Measurements from ENCODE around the gene LRP6.

The LRP6 gene

DNA sequence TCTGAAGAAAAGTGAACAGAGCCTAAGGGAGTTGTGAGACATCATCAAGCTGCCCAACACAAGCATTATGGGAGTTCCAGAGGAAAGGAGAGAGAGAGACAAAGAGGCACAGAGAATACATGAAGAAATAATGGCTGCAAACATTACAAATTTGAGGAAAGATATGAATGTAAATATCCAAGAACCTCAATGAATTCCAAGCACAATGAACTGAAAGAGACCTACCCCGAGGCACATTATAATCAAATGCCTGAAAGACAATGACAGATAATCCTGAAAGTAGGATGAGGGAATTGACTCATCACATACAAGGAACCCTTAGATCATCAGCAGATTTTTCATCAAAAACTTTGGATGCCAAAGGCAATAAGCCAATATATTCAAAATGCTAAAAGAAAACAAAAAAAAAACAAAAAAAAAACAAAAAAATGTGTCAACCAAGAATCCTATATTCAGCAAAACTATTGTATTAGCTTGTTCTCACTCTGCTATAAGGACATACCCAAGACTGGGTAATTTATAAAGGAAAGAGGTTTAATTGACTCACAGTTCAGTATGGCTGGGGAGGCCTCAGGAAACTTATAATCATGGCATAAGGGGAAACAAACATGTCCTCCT lies 158.3 kb downstream of the LRP6 start:
- DNase-seq = no peak

DNA sequence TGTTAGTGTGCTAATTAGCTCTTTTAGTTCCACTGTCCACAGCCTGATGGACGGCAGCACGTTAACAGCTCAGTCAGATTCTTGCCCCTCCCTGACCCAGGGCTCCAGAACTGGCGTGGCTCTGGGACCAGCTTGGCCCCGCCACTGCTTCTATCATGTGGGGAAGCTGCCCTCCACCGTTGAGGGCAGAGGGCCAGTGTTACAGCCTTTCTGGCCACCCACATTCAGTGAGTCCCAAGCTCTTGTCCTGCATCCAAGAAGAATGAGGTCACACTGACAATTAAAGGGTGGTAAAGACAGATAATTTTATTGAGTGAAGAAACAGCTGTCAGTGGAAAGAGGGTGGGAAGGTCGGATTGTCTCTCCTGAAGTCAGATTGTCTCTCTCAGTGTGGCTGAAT lies 159.2 kb downstream of the LRP6 start:
- no peak for DNase-seq

DNA sequence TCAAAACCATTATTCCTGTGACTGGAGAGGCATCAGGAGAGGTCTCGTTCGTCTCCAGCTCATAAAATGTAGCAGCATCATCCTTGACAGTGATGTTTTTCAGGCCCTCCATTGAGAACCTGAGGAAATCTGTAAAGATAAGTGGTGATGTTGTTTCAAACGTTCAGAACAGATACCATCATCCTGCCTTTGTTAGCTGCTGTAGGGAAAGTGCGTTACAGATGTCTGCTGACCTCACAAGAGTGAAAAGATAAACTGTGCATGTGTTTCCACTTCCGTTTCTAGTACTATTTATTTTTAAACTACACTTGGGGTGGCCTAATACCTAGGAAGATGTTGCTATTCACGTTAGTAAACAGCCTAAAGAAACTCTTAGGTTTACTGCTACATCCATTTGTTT lies 167.7 kb downstream of the LRP6 start:
- DNase-seq = no peak

DNA sequence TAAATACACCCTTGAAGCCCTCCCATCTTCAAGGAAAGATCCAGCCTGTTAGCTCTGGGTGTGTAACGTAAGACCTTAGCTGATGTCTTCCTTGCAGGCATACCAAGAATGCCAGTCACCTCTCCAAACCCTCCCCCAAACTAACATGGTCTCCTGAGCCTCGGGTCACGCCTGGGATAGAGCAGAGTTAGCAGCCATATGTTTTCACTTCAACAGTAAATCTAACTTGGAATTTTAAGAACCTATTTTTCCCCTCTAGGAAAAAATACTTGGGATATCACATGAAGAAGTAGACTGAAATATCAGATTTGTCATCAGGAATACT lies 168.2 kb downstream of the LRP6 start:
- no peak for DNase-seq

DNA sequence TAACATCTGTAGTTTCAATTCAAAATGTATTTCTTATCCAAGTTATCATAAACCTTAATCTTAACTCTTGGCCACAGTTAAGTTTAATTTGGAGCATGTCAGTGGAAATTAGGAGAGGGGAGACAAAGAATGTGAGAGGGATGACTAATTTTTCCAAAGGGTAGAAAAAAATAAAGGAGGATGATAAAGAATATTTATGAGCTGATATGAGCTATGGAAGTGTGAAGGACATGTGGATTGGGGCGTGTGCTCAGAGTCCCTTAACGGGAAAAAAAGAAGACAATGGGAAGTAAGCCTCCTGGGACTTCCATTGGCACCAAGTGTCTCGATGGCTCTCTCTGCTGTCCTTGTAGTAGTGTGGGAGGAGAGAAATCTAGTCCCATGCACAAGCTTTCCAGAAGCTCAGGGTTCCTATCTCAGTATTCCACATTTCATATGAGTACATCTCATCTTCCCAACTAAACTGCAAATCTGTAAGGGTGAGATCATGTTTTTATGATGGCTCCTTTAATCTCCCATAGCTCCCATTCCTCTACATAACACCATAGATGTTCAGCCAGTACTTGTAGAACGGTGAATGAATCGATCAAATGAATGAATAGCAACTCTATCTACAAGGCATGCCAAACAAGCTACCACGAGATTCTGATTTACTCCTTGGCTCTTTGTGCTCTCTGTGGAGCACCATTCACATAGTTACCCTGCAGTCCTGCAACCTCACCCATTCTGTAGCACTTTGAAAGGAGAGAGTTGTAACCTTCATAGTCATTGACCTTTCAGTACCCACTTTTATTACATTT lies 168.8 kb downstream of the LRP6 start:
- DNase-seq = no peak

DNA sequence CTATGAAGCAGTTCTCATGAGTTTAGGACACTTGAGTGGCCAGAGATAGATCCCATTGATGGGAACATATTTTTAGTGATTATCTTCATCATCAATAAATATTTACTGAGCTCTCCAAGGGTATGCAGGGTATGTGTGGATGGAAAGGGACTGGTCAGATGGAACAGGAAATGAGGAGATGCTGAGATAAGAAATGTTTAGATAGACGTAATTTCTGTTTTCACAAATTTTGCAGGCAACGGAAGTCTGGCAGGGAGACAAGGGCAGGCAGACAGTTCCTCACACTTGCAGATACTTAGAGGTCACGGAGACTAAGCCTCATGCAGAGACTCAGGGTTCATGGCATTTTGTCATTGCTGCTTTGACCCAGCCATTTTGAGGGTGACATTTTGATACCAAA lies 171.8 kb downstream of the LRP6 start:
- DNase-seq = no peak

DNA sequence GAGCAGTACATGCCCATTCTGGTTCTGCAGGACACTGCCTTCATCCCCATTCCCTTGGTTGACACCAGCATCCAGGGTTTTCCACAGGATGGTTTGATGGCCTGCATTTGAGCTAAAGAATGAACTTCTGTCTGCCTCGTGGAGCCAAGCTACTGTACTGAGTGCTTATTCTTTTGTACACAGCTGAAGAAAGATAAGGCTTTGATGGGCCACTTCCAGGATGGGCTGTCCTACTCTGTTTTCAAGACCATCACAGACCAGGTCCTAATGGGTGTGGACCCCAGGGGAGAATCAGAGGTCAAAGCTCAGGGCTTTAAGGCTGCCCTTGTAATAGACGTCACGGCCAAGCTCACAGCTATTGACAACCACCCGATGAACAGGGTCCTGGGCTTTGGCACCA lies 172.4 kb downstream of the LRP6 start:
- DNase-seq = no peak

DNA sequence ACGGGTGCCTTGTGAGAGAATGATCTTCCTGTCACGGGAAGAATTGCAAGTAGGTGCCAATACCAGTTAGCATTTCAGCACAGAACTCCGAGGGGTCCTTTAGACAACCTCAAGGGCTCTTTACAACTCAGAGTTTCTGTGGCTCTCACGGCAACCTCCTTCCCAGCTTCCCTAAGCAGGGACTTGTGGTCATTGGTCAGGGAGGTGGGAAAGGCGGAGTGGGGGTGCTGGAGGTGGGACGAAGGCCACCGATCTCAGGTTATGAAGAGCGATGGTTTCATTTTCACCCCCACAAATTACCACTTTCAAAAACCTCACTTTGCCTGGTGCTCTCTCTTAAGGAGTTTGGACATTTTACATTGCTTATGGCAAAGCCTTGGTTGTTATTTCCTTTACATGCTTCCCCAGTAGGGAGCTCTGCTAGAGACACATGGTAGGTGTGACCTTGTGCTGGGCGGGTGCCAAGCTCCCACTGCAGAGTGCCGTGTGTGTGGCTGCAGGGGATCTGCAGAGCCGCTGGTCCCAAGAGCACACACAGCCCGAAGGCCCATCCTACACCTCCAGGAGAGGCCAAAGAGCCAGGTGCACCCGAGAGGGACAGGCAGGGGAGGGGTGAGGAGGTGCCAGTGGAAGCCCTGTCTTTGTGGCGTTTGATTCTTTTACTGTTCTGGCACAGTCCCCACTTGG lies 174.7 kb downstream of the LRP6 start:
- peak; percentile 16 for DNase-seq

DNA sequence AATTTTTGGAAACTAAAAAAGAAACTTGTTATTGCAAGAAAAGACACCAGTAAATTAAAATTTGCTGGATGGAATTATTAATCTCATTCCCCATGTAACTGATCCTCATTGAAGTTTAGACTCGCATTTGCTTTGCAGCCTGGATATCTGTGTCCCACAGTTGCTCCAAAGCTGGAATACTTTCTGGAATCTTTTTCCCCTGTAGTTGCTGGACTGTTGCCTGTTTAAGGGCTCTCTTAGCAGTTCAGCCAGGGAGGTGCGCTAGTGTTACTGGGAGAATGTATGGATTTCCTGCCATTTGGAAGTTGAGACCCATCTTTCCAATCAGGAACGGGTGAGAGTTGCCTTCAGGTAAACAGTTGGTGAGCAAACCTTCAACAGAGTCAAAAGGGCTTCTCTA lies 175.8 kb downstream of the LRP6 start:
- DNase-seq = no peak

DNA sequence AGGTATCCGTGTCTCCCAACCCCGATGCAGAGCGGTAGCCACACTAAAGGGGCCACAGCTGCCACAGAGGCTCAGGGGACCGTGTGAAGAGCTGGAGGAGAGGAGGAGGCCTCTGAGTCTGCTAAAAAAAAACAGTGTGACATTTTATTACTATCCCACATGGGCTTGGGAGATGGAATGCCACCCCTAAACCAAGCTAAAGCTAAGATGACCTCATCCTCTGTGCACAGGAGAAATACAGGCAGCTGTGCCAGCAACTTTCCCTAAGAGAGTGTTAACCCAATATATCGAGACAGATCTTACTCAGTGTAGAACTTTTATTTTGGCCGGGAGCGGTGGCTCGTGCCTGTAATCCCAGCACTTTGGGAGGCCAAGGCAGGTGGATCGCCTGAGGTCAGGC lies 178.1 kb downstream of the LRP6 start:
- no peak for DNase-seq

DNA sequence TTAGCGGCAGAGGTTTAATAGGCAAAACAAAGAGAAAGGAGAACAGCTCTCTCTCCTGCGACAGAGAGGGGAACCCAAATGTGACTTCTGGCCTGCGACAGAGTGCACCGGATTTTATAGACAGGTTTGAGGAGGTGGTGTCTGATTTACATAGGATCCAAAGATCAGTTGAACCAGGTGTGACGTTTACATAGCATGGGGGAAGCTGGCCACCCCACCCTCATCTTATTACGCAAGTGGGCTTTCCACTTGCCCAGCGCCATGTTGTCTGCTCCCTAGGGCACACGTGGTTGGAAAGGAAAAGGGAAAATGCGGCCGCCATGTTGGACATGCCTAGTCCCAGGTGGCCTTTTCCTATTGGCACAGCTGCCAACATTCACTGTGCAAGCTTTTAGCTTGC lies 178.7 kb downstream of the LRP6 start:
- DNase-seq = no peak

DNA sequence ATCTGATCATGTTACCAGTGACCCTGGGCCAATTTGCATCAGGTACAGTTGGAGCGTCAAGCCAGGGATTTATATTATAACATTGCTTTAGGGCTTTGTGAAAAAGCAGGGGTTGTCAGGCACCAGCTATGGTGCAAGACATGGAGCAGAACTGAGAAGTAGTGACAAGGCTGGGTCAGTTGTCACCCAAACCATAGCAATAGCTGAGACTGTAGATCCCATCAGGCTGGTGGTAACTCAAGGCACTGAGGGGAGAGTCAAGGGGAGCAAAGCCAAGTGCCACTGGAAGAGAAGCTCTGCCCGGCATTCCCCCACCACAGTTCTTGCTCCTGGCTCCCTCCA lies 179.2 kb downstream of the LRP6 start:
- DNase-seq = no peak

DNA sequence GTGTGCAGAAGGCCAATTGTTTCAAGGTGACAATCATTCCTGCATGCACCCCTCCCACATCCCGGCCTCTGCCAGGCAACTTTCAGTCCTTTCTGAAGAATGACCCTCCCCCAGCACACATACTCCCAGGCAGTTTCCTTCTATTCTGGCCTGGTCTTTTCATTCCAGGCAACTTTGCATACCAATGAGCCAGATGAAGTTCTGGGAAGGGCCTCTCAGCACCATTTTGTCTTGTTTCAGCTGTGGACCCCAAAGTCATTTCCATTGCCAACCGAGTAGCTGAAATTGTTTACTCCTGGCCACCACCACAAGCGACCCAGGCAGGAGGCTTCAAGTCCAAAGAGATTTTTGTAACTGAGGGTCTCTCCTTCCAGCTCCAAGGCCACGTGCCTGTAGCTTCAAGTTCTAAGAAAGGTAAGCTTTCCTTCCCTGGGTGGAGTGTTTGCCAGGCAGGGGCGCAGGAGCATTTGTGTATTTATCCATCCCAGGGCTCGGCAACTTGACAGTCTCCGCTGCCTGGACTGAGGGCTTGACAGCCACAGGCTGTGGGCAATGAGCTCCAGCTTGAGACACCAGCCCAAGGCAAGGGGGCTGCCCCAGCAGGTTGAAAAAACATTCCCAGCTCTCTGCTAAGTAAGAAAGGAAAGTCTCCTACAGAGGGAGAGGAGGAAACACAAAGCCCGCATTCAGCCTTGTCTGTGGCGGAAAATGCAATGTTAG lies 179.7 kb downstream of the LRP6 start:
- no peak for DNase-seq

DNA sequence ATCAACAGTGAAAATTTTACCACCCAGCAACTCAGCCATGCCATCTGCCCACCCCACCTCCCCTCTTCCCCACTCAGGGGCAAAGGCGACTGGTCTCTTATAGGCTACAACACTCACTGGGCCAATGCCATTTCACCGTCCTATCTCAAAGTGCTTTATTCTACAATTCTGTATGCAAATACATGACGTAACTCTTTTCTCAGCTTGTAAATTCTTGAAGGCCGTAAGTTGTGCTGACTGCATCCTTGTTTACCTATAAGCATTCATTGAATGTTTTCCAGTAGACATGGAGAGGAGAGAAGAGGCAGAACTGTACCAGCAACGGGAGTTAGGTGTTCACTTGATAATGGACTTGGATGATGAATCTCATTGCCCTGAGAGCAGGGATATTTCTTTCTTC lies 180.5 kb downstream of the LRP6 start:
- no peak for DNase-seq

DNA sequence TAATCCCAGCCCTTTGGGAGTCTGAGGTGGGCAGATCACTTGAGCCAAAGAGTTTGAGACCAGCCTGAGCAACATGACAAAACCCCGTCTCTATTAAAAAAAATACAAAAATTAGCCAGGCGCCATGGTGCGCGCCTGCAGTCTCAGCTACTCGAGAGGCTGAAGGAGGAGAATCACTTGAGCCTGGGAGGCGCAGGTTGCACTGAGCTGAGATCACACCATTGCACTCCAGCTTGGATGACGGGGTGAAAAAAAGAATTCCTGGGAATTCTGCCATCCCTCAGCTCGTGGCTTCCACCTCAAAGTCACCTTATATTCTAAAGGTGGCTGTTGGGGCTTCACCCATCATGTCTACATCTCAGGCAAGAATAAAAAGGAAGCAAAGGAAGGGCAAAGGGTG lies 183.2 kb downstream of the LRP6 start:
- no peak for DNase-seq

DNA sequence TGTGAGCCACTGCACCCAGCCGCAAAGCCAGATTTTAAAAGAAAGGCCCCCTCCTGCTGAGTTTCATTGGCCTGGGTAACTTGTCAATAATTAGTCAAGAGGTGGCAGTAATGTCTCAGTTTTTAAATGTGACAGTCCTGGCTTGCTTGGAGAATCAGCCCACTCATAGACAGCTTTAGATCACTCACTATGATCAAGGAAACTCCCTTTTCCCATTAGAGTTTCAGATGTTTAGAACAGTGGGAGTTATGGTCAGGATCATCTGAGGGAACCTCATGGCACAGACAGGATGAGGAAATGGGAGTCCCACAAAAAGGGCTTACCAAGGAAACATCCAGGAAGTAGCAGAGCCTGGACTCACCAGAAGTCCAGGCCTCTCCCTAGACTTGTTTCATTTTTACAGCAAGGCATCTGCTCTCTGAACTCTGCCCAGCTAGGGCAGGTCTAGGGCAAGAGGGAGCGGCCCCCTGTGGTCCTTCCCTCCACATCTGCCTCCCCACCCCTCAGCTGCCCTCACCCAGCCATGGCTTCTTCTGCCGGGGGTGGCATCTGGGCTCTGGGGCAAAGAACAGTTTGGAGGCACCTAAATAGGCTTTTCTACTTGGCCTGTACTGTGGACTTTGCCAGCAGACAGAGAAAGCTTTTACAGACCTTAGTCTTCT lies 184.9 kb downstream of the LRP6 start:
- peak; percentile 13 for DNase-seq

DNA sequence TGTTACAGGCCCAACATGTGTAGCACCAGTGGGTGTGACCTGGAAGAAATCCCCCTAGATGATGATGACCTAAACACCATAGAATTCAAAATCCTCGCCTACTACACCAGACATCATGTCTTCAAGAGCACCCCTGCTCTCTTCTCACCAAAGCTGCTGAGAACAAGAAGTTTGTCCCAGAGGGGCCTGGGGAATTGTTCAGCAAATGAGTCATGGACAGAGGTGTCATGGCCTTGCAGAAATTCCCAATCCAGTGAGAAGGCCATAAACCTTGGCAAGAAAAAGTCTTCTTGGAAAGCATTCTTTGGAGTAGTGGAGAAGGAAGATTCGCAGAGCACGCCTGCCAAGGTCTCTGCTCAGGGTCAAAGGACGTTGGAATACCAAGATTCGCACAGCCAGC lies 187.6 kb downstream of the LRP6 start:
- no peak for DNase-seq

DNA sequence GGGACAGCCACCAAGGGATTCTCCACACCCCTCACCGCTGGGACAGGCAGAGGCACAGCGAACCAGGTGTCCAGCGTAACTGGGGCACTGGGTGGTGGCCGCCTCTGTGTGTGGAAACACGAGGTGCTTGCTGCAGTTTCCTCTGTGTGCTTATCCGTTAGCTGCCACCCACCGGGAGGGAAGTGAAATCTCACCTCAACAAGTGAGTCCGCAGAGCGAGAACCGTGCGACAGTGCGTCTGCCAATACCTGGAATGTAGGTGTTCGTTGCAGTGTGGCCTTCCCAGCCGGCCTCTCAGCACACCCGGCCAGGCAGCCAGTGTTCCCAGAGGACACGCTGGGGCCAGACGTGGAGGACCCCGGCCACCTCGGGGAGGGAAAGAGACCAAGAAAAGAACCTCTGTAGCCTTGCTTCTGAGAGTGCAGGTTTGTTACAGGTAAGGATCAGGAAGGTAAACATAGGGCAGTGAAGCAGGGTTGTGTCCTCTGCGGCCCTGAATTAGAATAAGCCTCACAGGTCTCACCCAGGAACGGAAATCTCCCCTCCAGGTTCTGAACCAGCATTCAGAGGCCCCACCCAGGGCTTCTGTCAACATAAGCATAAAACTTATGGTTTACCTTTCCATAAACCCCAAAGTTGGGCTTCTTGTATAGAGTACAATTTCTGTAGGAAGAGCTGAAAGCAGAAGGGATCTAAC lies 194.6 kb downstream of the LRP6 start:
- DNase-seq = no peak

DNA sequence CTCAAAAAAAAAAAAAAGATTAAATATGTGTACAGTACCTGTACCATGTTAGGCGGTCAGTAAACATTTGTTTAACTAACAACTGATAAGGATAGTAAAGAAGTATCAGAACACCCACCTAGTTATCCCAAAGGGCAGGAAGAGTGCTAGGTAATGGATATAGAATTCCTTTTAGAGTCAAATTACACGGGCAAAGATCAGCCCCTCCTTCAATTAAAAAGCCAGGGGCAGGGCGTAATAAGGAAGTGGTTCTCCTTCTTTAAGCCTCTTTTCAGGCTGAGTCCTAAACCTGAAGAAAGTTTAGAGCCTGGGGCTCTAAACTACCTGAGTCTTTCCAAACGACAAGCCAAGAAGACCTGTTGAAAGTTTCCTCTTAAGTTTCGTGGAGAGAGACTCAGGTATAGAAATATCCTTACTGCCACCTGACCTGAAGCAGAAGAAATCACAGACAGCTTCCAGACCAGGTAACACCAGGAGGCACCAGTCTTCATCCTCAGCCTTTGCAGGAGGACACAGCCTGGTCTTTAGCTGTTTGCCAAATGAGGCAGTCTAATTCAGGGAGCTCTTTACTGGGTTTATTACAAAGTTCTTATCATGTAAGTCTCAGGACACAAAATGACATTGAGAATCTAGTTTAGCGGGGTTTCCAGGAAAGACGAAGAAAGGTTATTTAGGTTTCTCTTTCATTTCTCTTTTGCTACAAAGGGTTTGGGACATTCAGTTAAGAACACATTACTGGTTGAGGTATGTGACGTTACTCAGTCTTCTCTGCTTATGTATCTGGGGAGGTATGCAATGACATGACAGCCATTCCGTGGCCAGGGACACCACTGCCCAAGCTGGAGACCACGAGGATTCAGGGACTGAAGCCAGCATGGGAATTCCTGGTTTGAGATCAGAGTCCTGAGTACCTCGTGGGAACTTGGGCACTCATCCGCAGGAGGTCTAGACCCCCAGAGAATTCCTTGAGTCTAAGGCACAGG lies 195.9 kb downstream of the LRP6 start, which contains the start of gene BCL2L14:
BCL2L14 (plus strand) TSS at position 266 of the 983 bp plus-strand sequence. CDS start 8,367 bp downstream, outside the sequence.
- DNase-seq = no peak

DNA sequence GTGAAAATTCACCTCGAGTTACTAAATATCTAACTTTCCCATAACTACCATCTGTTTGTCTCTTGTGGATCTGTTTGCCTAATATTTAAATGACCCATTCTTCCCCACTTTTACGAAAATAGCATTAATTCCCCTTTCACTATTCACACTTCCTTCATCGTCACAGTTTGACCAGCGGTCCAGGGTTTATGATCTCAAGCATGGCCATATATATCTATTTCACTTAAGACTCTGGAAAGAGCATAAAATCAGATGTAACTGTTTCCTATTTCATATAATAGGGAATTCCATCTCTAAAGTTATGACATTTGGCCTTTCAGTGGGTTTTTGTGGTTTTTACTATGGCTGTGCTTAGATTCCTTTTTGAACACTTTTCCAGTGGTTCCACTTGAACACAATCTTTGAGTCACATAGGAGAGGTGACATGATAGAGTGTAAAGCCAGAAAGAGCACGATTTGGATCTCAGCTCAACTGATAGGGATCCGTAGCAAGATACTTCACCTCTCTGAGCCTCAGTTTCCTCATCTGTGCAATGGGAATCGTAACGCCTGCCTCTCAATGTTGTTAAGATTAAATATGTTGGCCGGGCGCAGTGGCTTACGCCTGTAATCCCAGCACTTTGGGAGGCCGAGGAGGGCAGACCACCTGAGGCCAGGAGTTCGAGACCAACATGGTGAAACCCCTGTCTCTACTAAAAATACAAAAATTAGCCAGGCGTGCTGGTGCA lies 196.9 kb downstream of the LRP6 start:
- DNase-seq = no peak

DNA sequence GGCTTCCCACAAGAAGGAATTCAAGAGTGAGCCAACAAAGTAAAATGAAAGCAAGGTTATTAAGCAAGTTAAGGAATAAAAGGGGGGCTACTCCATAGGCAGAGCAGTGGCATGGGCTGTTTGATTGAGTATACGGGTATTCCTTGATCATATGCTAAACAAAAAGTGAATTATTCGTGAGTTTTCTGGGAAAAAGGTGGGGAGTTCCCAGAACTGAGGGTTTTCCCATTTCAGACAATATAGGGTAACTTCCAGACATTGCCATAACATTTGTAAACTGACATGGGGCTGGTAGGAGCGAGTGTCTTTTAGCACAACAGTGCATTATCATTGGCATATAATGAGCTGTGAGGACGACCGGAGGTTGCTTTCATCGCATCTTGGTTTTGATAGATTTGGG lies 198.1 kb downstream of the LRP6 start:
- DNase-seq = no peak
